HG03060 (cell line): ENCODE measurements around the gene SACS.
A peak's percentile ranks its signal among the peaks of the same experiment; 100 is the strongest.
"Not testable (repeated sequence)": the region's sequence is repeated elsewhere in the genome, so short reads cannot be mapped to it uniquely, and the experiment has no call there.

ENCODE experiments used
- ATAC-seq: cut with Tn5 transposase; IDR thresholded peaks from one replicate; pipeline ENCODE4 v1.9.1; 2021; ENCODE audit warnings: low read depth, moderate number of reproducible peaks; ENCODE audit not compliant: unreplicated experiment

SACS gene

DNA sequence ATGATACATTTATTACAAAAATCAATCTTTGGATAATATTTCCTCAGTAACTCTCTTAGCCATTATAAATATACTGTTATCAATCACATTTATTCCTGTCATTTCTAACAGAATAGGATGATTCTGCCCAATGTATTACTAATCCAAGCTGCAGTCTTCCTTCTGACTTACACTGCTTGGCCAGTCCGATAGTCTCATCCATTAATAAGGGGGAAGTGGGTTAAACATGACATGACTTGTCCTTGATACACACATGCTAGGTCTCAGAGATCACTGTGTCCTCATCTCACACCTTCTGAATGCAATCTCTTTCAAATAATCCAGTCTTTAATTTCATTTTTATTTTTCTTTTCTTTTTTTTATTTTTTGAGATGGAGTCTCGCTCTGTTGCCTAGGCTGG is 18.8 kb downstream of the SACS start:
- no peak for ATAC-seq

DNA sequence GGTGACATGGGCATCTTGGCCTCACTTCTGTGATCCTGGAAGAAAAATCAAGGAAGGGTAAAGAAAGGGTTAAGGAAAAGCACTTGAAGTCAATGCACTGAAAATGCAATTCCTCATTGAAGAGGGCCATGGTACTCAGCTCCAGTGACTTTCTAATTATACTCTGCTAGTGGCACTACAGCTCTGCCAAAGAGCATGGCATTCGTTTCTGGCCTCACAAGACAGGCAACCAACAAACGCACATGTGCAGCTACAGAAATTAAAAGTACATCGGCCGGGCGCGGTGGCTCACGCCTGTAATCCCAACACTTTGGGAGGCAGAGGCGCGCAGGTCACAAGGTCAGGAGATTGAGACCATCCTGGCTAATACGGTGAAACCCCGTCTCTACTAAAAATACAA is 21.8 kb downstream of the SACS start:
- ATAC-seq: no peak

DNA sequence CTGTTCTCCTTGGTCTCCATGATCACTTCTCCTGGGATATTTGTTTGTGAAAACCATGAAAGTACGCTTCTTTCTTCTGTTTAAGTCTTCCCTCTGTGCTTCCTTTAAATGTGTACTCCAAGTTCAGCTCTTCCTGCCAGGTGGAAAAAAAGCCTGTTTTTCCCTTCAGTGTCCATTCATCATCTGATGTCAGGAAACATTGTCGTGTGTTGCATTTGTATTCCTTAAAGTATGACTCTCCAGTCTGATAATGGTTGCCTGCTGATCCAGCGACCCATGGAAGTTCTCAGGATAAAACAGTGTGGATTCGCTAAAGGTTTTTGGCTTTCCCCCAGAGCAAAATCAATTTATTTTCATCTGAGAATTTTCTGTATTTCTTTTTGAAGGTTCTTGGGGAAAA is 22.3 kb downstream of the SACS start:
- no peak for ATAC-seq

DNA sequence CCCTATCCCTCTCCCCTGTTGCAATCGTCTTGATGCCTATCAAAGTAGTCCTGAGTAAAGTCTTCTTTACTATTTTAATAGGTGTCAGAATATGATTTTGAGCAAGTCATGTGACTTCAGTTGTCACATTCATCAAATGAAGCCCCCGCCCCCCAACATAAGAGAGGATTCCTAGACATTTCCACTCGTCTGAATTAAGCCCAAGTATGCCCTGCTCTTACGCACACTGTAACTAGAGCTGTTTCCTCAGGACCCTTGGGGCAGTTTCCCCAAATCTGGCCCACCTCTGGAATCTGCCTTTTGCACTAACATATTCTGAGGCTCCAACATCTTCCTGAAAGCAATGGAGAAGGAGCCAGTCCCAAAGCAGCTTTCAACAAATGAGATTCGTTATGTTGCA is 25.5 kb downstream of the SACS start:
- no peak for ATAC-seq

DNA sequence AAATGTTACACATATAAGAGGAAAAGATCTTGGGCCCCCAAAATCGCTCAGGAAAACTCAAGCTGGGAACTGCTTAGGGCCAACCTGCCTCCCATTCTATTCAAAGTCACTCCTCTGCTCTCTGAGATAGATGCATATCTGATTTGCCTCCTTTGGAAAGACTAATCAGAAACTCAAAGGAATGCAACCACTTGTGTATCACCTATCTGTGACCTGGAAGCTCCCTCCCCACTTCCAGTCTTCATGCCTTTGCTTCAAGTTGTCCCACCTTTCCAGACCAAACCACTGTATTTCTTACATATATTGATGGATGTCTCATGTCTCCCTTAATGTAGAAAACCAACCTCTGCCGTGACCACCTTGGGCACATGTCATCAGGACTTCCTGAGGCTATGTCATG is 32.3 kb downstream of the SACS start:
- not testable (repeated sequence) for ATAC-seq

DNA sequence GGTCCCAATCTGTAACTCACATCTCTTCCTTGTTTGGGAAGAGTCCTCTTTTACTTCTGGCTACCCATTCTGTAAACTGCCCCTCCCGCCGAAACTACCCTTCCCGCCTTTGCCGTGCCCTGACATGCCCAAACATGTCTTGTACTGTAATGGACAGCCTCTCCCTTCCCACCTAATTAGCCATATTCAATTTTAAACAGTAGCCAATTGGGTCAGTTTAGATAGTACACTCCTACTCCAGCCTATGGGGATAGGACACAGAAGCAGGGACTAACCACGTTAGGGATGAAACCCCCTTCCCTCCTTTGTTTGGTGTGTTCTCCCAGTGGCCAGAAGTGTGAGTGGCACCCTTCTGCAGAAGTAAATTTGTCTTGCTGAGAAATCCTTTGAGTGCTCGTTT is 34.2 kb downstream of the SACS start:
- ATAC-seq: no peak

GRCh38 chr13:23394821-23395220 is 38.7 kb downstream of the SACS start:
- no peak for ATAC-seq

GRCh38 chr13:23392925-23393645 is 40.4 kb downstream of the SACS start:
- ATAC-seq: no peak

- no peak for ATAC-seq
Observed at GRCh38 chr13:23392313-23392712, 41.2 kb downstream of the SACS start.

DNA sequence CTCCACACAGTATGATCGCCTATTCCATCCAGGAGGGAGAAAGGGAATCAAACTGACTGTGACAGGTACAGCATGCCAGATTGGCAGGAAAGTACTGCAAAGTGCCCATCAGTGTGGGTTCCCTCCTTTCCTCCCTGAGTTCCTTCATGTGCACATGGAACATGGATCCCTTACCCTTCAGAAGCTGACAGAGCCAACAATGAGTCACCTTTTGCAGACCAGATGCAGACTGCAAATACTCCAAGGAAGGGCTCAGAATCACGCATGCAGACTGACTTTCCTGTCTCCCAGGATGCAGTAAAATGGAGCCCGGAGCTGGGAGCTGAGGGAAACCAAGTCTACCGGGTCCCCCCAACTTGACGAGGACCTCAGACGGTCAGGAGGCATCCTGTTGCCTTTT is 41.8 kb downstream of the SACS start:
- ATAC-seq: no peak

- no peak for ATAC-seq
Observed at GRCh38 chr13:23386533-23386932, 47.0 kb downstream of the SACS start.

DNA sequence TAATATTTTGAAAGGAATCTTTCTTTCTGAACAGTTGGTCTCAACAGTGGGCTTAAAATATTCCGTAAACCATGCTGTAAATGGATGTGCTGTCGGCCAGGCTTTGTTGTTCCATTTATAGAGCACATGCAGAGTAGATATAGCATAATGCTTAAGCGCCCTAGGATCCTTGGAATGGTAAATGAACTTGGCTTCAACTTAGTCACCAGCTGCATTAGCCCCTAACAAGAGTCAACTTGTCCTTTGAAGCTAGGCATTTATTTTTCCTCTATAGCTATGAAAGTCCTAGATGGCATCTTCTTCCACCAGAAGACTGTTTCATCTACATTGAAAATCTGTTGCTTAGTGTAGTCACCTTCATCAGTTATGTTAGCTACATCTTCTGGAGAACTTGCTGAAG is 47.6 kb downstream of the SACS start:
- ATAC-seq: no peak

DNA sequence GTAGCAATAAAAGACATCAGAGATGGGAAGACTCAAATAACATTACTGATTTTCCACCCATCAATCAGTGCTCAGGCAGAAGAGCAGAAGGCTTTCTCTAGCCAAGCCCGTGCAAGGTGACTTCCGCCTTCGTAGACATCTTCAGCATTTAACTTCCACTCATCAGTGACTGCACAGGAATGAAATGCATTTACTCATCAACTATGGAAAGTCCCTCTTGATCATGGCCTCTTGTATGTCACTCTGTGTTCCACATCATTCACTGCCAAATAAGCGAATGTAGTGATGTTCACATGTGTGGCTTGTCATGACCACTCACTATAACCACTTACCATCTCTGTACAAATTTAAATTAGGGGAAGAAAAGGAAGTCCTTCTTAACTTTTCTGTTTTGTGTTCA is 49.4 kb downstream of the SACS start:
- peak; percentile 87 for ATAC-seq

DNA sequence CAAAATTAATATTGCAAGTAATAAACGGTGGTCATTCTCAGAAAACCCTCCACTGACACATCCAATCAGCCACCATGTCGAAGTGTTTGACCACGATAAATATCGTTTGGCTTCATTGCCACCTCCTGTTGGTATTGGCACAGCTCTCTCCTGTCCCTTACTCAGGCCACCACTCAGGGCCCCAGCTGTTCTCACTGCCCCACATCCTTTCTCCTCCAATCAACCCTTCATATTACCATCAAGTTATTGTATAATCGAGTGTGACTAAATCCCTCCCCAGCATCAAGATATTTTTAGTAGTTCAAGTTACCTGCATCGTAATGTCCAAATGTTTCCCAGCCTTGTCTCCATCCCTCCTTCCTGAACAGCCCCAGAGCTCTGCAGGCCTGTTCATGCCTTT is 50.4 kb downstream of the SACS start:
- no peak for ATAC-seq

- ATAC-seq: no peak
Observed at GRCh38 chr13:23381866-23382265, 51.6 kb downstream of the SACS start.

DNA sequence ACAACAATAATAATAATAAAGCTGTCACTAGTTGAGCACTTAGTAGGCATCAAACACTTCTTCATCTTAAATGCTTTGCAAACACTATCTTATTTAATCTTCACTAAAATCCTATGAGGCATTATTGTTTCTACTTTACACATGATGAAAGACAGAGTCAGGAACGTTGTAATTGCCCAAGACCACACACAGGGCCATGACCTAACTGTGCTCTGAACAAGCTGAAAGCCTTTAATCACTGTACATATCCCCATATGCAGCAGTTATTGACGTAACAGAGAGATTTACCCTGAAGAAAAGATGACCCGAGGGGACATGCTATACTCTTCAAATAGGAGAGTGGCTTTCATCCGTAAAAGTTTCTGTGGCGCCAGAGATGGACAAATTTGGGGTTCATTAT is 53.0 kb downstream of the SACS start:
- ATAC-seq: no peak

DNA sequence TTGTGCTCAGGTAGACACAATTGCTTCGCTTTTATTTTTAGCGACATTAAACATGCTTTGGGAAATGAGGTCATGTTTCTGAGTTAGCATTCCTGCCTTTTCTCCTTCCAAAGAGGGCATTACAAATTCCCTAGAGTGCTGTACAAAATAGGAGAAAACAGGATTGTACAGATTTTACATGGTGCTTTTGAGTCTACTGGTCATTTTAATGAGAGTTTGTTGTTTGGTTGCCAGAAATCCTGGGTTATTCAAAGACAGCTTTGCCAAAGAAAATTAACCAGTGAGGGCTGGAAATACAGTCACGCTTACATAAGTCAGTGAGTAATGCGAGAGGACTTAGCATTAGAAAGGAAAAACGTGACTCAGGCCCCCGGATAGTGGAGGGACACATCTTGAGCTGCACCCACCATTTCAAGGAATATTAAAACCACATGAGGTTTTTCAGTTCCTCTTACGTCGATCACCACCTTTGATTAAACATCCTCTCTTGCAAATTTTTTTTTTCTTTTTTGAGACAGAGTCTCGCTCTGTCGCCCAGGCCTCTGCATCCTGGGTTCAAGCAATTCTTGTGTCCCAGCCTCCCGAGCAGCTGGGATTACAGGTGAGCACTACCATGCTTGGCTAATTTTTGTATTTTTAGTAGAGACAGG is 55.4 kb downstream of the SACS start:
- peak; percentile 38 for ATAC-seq

- no peak for ATAC-seq
Observed at GRCh38 chr13:23377579-23377978, 55.9 kb downstream of the SACS start.

DNA sequence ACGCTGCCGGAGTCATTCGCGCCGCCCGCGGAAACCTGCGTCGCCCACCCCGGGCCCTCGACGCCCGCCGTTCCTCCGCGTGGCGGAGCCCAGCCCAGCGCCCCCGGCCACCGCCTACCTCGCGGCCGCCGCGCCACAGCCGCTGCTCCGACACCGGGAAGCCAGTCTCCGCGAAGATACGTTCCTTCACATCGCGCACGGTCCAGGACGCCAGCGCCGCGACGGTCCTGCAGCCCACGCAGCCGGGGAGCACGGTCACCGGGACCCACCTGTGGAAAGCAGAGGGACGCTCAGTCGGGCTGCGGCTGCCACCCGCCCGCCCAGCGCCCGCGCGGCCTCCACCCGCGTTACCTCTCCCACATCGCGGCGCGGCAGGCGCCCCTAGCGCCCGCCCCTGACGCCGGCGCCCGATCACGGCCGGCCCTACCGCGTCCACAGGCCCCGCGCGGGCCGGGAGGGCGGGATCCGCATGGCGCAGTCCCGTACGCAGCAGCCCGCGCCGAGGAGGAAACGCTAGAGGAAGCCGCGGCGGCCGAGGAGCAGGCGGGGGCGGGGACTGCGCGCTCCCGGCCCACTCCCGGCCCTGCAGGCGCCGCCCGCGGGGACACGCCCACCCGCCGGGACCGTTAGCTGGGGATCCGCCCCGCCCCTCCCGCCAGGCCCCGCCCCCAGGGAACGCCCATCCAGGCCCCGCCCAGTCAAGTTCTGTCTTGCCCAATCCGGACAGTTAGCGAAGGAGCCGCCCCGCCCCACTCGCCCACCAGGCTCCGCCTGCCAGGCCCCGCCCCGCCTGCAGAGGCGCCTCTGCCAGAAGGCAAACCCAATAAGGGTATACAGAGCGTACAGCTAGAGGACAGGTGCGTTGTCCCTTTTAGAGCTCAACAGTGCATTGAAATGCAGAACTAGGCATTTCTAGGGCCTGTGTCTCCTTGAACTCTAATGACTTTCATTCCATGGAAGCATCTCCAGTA is 58.2 kb downstream of the SACS start:
- ATAC-seq: peak; percentile 34

DNA sequence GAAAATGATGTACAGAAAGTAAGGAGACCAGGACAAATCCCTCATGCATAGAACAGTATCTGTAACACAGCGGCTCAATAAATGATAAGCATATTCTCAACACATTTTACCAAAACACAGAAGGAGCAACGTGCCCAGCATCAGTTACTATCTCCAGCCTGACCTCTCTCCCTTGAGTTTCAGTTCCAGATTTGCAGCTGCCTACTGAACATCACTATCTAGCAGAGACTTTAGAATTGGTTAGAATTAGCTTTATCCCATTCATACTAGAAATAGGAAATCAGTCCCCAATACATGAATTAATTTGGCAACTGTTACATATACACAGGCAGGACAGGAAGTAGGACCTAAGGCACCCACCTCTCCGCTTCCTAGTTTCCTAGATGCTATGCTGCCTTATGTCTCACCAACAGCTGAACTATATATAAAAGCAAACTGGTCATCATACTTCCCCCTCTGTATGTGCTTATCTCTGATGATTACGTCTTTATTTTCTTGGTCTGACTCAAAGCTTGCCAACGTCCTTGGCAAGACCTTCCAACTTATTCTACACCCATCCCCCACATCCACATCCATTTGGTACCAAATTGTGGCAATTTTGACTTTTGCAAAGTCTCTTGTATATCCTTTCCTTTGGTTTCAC is 61.1 kb downstream of the SACS start:
- ATAC-seq: no peak

GRCh38 chr13:23367907-23368306 is 65.6 kb downstream of the SACS start:
- ATAC-seq: no peak
